Natural killer cell (primary cell): ENCODE measurements around the gene MYO16. TPM values are rescaled to one million over a fixed set of nuclear protein-coding genes. Genes with fewer than 3 reads are reported as not detected.

Experiments
- ATAC-seq, 3 donors: fragments of 150-1000 bp in 2 of 3; fragments of 200-7000 bp in 1 of 3; cut with Tn5 transposase; 1 replicate in 1 of 3; 2 replicates in 2 of 3; pipeline ENCODE4 v1.10.0; 2021; ENCODE audit warnings: mild to moderate bottlenecking in 2 of 3, moderate library complexity in 2 of 3
- DNase-seq, 2 donors: peaks; one replicate each; pipeline versions ENCODE4 v3.0.0 to v3.0.0-alpha.2; 2013 to 2021; ENCODE audit warnings: mixed read lengths in 1 of 2
- H3K27ac ChIP-seq: one replicate; pipeline ENCODE4 v1.5.1; 2013; ENCODE audit warnings: mild to moderate bottlenecking, low read length
- H3K27me3 ChIP-seq: one replicate; pipeline ENCODE4 v1.6.1; 2013; ENCODE audit warnings: low read length; ENCODE audit not compliant: control insufficient read depth, insufficient read depth
- H3K36me3 ChIP-seq: one replicate; pipeline ENCODE4 v1.6.1; 2013; ENCODE audit warnings: low read length; ENCODE audit not compliant: control insufficient read depth, insufficient read depth
- H3K4me1 ChIP-seq: one replicate; pipeline ENCODE4 v1.6.1; 2013; ENCODE audit warnings: low read length; ENCODE audit not compliant: control insufficient read depth, insufficient read depth
- H3K4me3 ChIP-seq: one replicate; pipeline ENCODE4 v1.5.1; 2013; ENCODE audit warnings: low read length
- H3K9me3 ChIP-seq: one replicate; pipeline ENCODE4 v1.6.1; 2013; ENCODE audit warnings: low read length; ENCODE audit not compliant: control insufficient read depth, insufficient read depth
- H3K27ac Mint-ChIP-seq, 2 donors: one replicate each; pipeline ENCODE4 v1.8.0; 2022; ENCODE audit warnings: mild to moderate bottlenecking in 2 of 2, mixed read lengths in 2 of 2, moderate library complexity in 1 of 2
- H3K27me3 Mint-ChIP-seq, 2 donors: one replicate each; pipeline ENCODE4 v1.8.0; 2022; ENCODE audit warnings: low read depth in 2 of 2, mixed read lengths in 2 of 2
- H3K36me3 Mint-ChIP-seq: one replicate; pipeline ENCODE4 v1.8.0; 2022; ENCODE audit warnings: mixed read lengths
- H3K4me1 Mint-ChIP-seq, 2 donors: one replicate each; pipeline ENCODE4 v1.8.0; 2022; ENCODE audit warnings: mixed read lengths in 2 of 2
- H3K4me3 Mint-ChIP-seq: one replicate; pipeline ENCODE4 v1.8.0; 2022; ENCODE audit warnings: mild to moderate bottlenecking, moderate library complexity, mixed read lengths
- H3K9me3 Mint-ChIP-seq, 2 donors: one replicate each; pipeline ENCODE4 v1.8.0; 2022; ENCODE audit warnings: mixed read lengths in 2 of 2
- CTCF ChIP-seq: fragments of 200-600 bp; IDR thresholded peaks from one replicate; pipeline ENCODE4 v1.8.0; 2022; ENCODE audit warnings: antibody characterized with exemption
- WGBS: methylation state at CpG from one replicate; pipeline ENCODE4 v1.1.7; 2013; ENCODE audit warnings: missing lambda C conversion rate; ENCODE audit not compliant: insufficient coverage; 5-methylcytosine and 5-hydroxymethylcytosine counted together
- intact Hi-C: fragments of 100-400 bp; cut with micrococcal nuclease; formaldehyde crosslinking; loops from one replicate; pipeline ENCODE4 v1.14.2; 2022
- total RNA-seq, 4 donors: library from RNA; stranded (reverse); fragments of 120-200 nt in 1 of 4; gene quantifications; one replicate each; pipeline versions ENCODE4 v1.2.3 to v1.2.4, GENCODE V29; 2013 to 2022

MYO16 gene
- total RNA-seq, 3 donors from 2014 or later (not counting 1 experiment from before 2014, with no cell fraction given): 0.28 TPM; not detected in 2

GRCh38 chr13:108681986-108682575 lies 52.7 kb downstream of the MYO16 start:
- no peak overlapping the region for H3K4me3 Mint-ChIP-seq
- intact Hi-C loops: no loop called here
- DNase-seq: no peak
- H3K27ac Mint-ChIP-seq: no peak overlapping the region
- H3K9me3 ChIP-seq: peaks cover 2% of the 10 kb centered on the region
- H3K36me3 ChIP-seq: no peaks in the 10 kb centered on the region
- no peak for ATAC-seq
- H3K27me3 Mint-ChIP-seq: no peaks in the 10 kb centered on the region
- no peak for TF ChIP-seq CTCF
- H3K4me3 ChIP-seq: no peak overlapping the region
- no peaks in the 10 kb centered on the region for H3K4me1 ChIP-seq
- H3K36me3 Mint-ChIP-seq: no peaks in the 10 kb centered on the region
- no peak overlapping the region for H3K27ac ChIP-seq
- 90% methylated on average over 6 of the region's 8 CpGs for WGBS
- peaks cover 10 to 13% of the 10 kb centered on the region in 2 donors for H3K9me3 Mint-ChIP-seq
- no peaks in the 10 kb centered on the region for H3K27me3 ChIP-seq
- H3K4me1 Mint-ChIP-seq: no peaks in the 10 kb centered on the region

DNA sequence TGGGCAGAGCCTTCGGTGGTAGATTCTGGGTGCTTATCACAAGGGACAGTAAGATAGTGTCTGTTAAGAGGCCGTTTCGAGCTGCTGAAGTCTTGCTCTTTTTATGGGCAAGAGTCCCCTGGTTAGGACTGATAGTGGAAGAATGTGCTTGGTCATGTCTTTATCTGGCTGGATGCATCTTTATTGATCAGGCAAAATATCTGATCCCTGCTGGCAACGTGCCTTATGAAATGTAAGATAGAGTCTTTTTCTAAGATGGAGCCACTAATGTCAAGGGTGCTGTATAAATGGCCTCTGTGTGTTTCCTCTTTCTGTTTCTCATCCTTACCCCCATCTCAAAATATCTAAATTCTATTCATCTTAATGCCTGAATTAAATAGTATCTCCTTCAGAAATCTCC lies 53.3 kb downstream of the MYO16 start:
- intact Hi-C loops: no loop called here
- 84% methylated on average over 4 of the region's 4 CpGs for WGBS

GRCh38 chr13:108686027-108686426 lies 56.6 kb downstream of the MYO16 start:
- Mint-ChIP-seq H3K9me3 (peaks cover 7 to 10% of the 10 kb centered on the region in 2 donors), H3K4me3 (no peak overlapping the region), H3K27ac (no peak overlapping the region), H3K4me1 (no peaks in the 10 kb centered on the region), H3K27me3 (no peaks in the 10 kb centered on the region), H3K36me3 (no peaks in the 10 kb centered on the region)
- Histone ChIP-seq H3K4me3 (no peak overlapping the region), H3K27me3 (no peaks in the 10 kb centered on the region), H3K9me3 (peaks cover 2% of the 10 kb centered on the region), H3K4me1 (no peaks in the 10 kb centered on the region), H3K36me3 (no peaks in the 10 kb centered on the region), H3K27ac (no peak overlapping the region)
- DNase-seq: no peak
- no peak for TF ChIP-seq CTCF
- 81% methylated on average over 4 of the region's 5 CpGs for WGBS
- no peak for ATAC-seq
- intact Hi-C loops: no loop called here

More for the DNA sequence above, 53.3 kb downstream of the MYO16 start:
- no peak for TF ChIP-seq CTCF
- no peaks in the 10 kb centered on the region for H3K4me1 Mint-ChIP-seq
- H3K27ac ChIP-seq: no peak overlapping the region
- no peaks in the 10 kb centered on the region for H3K27me3 ChIP-seq
- H3K4me3 ChIP-seq: no peak overlapping the region
- no peaks in the 10 kb centered on the region for H3K36me3 ChIP-seq
- ATAC-seq (no peak), DNase-seq (no peak)
- H3K27me3 Mint-ChIP-seq: no peaks in the 10 kb centered on the region
- H3K36me3 Mint-ChIP-seq: no peaks in the 10 kb centered on the region
- no peaks in the 10 kb centered on the region for H3K4me1 ChIP-seq
- peaks cover 2% of the 10 kb centered on the region for H3K9me3 ChIP-seq
- H3K9me3 Mint-ChIP-seq: peaks cover 10 to 13% of the 10 kb centered on the region in 2 donors
- H3K27ac Mint-ChIP-seq: no peak overlapping the region
- H3K4me3 Mint-ChIP-seq: no peak overlapping the region

- WGBS: no CpG with 5 or more reads among the region's 1 CpG
- no peaks in the 10 kb centered on the region for H3K36me3 ChIP-seq
- intact Hi-C loops: no loop called here
- no peak for TF ChIP-seq CTCF
- no peak overlapping the region for H3K27ac ChIP-seq
- ATAC-seq (no peak), DNase-seq (no peak)
- Mint-ChIP-seq H3K36me3 (no peaks in the 10 kb centered on the region), H3K4me1 (no peaks in the 10 kb centered on the region), H3K27ac (no peak overlapping the region), H3K9me3 (peaks cover 2 to 3% of the 10 kb centered on the region in 2 donors), H3K4me3 (no peak overlapping the region), H3K27me3 (no peaks in the 10 kb centered on the region)
- no peaks in the 10 kb centered on the region for H3K27me3 ChIP-seq
- H3K4me3 ChIP-seq: no peak overlapping the region
- H3K4me1 ChIP-seq: no peaks in the 10 kb centered on the region
- peaks cover 2% of the 10 kb centered on the region for H3K9me3 ChIP-seq
These were observed 61.3 kb downstream of the MYO16 start for GRCh38 chr13:108690726-108691125.
